ENCODE results near the gene UGT1A8. TPM values are rescaled to one million over a fixed set of nuclear protein-coding genes. Genes with fewer than 3 reads are reported as not detected.

Gene UGT1A8
- total and polyA plus RNA-seq, 2 of the 4 experiments (the other 2 are of a cell fraction) = not detected

- Histone ChIP-seq H3K23ac (ENCODE audit: low read depth, low read length) (no peak overlapping the region), H3K4me2 (ENCODE audit: low read depth, low read length) (no peak overlapping the region), H3K56ac (ENCODE audit: extremely low read depth, insufficient read depth, low read length) (no peak overlapping the region), H3K4ac (ENCODE audit: low read depth, low read length) (no peak overlapping the region), H3K27ac (ENCODE audit: insufficient read depth, low read length) (peak overlapping the region; percentile 99; the same call in 1 of the 2 replicates), H2AK5ac (ENCODE audit: low read depth, low read length) (no peak overlapping the region), H4K91ac (ENCODE audit: insufficient read depth, low read depth, low read length) (peak overlapping the region; percentile 21; the same call in 1 of the 2 replicates), H2BK15ac (ENCODE audit: low read depth, low read length) (no peak overlapping the region), H3K9me3 (ENCODE audit: control insufficient read depth, insufficient read depth, low read length) (no peaks in the 10 kb centered on the region), H3K4me1 (ENCODE audit: control insufficient read depth, insufficient read depth, low read length) (peaks cover 4% of the 10 kb centered on the region), H3K18ac (ENCODE audit: low read depth, low read length) (peak overlapping the region; percentile 100), H4K5ac (ENCODE audit: low read depth, low read length) (peak overlapping the region; percentile 100), H3K79me1 (ENCODE audit: low read depth in 1 of 2, low read length in 2 of 2) (no peaks in the 10 kb centered on the region), H3K9ac (ENCODE audit: low read depth, low read length) (peak overlapping the region; percentile 48; the same call in 1 of the 2 replicates), H2BK5ac (ENCODE audit: low read depth, low read length, poor library complexity, severe bottlenecking) (peak overlapping the region; percentile 55), H3K27me3 (ENCODE audit: control insufficient read depth, insufficient read depth, low read length) (no peaks in the 10 kb centered on the region), H3K4me3 (ENCODE audit: insufficient read depth, low read depth, low read length) (no peak overlapping the region), H3K9me1 (ENCODE audit: insufficient read depth, low read length) (no peaks in the 10 kb centered on the region), H2AK9ac (replicated peaks; ENCODE audit: low read depth, low read length, poor library complexity) (no peak overlapping the region), H2AFZ (replicated peaks; ENCODE audit: low read length, poor library complexity) (no peak overlapping the region), H4K20me1 (ENCODE audit: insufficient read depth, low read length) (no peaks in the 10 kb centered on the region), H3K36me3 (ENCODE audit: control insufficient read depth, insufficient read depth, low read length) (no peaks in the 10 kb centered on the region), H2BK120ac (ENCODE audit: low read depth, low read length) (no peak overlapping the region), H4K8ac (ENCODE audit: low read depth in 2 of 2, low read length in 2 of 2) (no peak overlapping the region; a peak in 1 of 4 replicates), H2BK20ac (ENCODE audit: low read depth, low read length) (no peak overlapping the region), H3K14ac (replicated peaks; ENCODE audit: low read depth, low read length) (no peak overlapping the region)
- no CpG with 5 or more reads among the region's 8 CpGs for WGBS, 2 experiments (ENCODE audit: extremely low coverage in 2 of 2, insufficient read length in 1 of 2)
- DNase-seq (no peak), ATAC-seq (ENCODE audit: low read depth) (no peak)
- ChIA-PET POLR2A (ENCODE audit: unreplicated experiment) (no interaction called here), CTCF (no interaction called here)
- no TSS peak for BruUV-seq (replicated peaks)
- in situ Hi-C loops (cut with MboI; ENCODE audit: low sequenced_read_pairs) = no loop called here
- intact Hi-C loops (cut with micrococcal nuclease) = no loop called here
- TF ChIP-seq NFE2L2 (IDR thresholded peaks at IDR 0.05; ENCODE audit: low read depth, low read length) = no peak
- no peak for TF ChIP-seq CHD1 (IDR thresholded peaks at IDR 0.05; ENCODE audit: low read depth, low read length)
- TF ChIP-seq RFX5 (IDR thresholded peaks at IDR 0.05; ENCODE audit: low read depth, low read length) = no peak
- no peak for TF ChIP-seq POLR2A (IDR thresholded peaks at IDR 0.05; ENCODE audit: low read depth, low read length)
- TF ChIP-seq SMC3 (IDR thresholded peaks at IDR 0.05; ENCODE audit: low read depth, low read length) = no peak
- no peak for TF ChIP-seq CTCF (conservative IDR thresholded peaks at IDR 0.05; ENCODE audit: low read depth, low read length)
- no peak for TF ChIP-seq MAZ (IDR thresholded peaks at IDR 0.05; ENCODE audit: borderline replicate concordance, low read depth, low read length)
- TF ChIP-seq FOS (IDR thresholded peaks at IDR 0.05; ENCODE audit: low read depth, low read length) = no peak
- TF ChIP-seq CEBPB (IDR thresholded peaks at IDR 0.05; ENCODE audit: low read depth, low read length) = no peak
- TF ChIP-seq ELK1 (IDR thresholded peaks at IDR 0.05; ENCODE audit: borderline replicate concordance, low read depth, low read length) = no peak
- TF ChIP-seq MXI1 (IDR thresholded peaks at IDR 0.05; ENCODE audit: borderline replicate concordance, low read depth, low read length) = no peak
- no peak for TF ChIP-seq USF2 (IDR thresholded peaks at IDR 0.05; ENCODE audit: low read depth, low read length)
- TF ChIP-seq RCOR1 (IDR thresholded peaks at IDR 0.05; ENCODE audit: insufficient replicate concordance, low read length) = no peak
- dilution Hi-C loops (cut with HindIII; ENCODE audit: low sequenced_read_pairs, unreplicated experiment) = no loop called here
Measured at GRCh38 chr2:233699424-233700027, 82.1 kb downstream of the UGT1A8 start.

Measured in IMR-90 (cell line).